GM23338 (cell line): ENCODE measurements around the gene FLT1. TPM values are rescaled to one million over a fixed set of nuclear protein-coding genes. Genes with fewer than 3 reads are reported as not detected.

Source experiments
- ATAC-seq: fragments of 200-7000 bp; cut with Tn5 transposase; 3 replicates; pipeline ENCODE4 v1.9.1; 2020
- DNase-seq: peaks from one replicate; pipeline ENCODE4 v3.0.0-alpha.2; 2015; ENCODE audit warnings: low spot score
- H2AFZ ChIP-seq: fragments of 200-600 bp; sonication (generic); 2 replicates; pipeline ENCODE4 v1.8.0; 2016; ENCODE audit warnings: antibody characterized with exemption, mild to moderate bottlenecking, moderate library complexity
- H3F3A ChIP-seq: fragments of 200-600 bp; sonication (generic); replicated peaks from 2 replicates; pipeline ENCODE4 v1.8.0; 2017; ENCODE audit warnings: antibody characterized with exemption, mixed run types, low read depth
- H3K27ac ChIP-seq: fragments of 200-600 bp; sonication (generic); 2 replicates; pipeline ENCODE4 v1.6.1; 2016; ENCODE audit warnings: low read depth
- H3K27me3 ChIP-seq: fragments of 200-600 bp; sonication (generic); 2 replicates; pipeline ENCODE4 v1.8.0; 2016; ENCODE audit warnings: mild to moderate bottlenecking, mixed run types, moderate library complexity; ENCODE audit not compliant: insufficient read depth
- H3K36me3 ChIP-seq: fragments of 200-600 bp; sonication (generic); 2 replicates; pipeline ENCODE4 v1.8.0; 2016; ENCODE audit warnings: mild to moderate bottlenecking; ENCODE audit not compliant: insufficient read depth
- H3K4me1 ChIP-seq: fragments of 200-600 bp; sonication (generic); 2 replicates; pipeline ENCODE4 v1.8.0; 2016; ENCODE audit warnings: mild to moderate bottlenecking, moderate library complexity; ENCODE audit not compliant: insufficient read depth
- H3K4me2 ChIP-seq: fragments of 200-600 bp; sonication (generic); 2 replicates; pipeline ENCODE4 v1.7.1; 2017; ENCODE audit warnings: mixed run types
- H3K4me3 ChIP-seq: fragments of 200-600 bp; sonication (generic); 2 replicates; pipeline ENCODE4 v1.6.1; 2016; ENCODE audit warnings: mixed run types
- H3K79me2 ChIP-seq: fragments of 200-600 bp; sonication (generic); replicated peaks from 2 replicates; pipeline ENCODE4 v1.8.0; 2017; ENCODE audit warnings: mild to moderate bottlenecking; ENCODE audit not compliant: insufficient read depth
- H3K9me2 ChIP-seq: fragments of 200-600 bp; sonication (generic); 2 replicates; pipeline ENCODE4 v1.8.0; 2017; ENCODE audit not compliant: insufficient read depth
- H4K20me1 ChIP-seq: fragments of 200-600 bp; sonication (generic); replicated peaks from 2 replicates; pipeline ENCODE4 v1.8.0; 2017; ENCODE audit warnings: mild to moderate bottlenecking; ENCODE audit not compliant: insufficient read depth
- H3K27ac Mint-ChIP-seq: 2 replicates; pipeline ENCODE4 v1.8.0; 2020; ENCODE audit warnings: inconsistent platforms, mild to moderate bottlenecking, moderate library complexity, mixed read lengths
- H3K27me3 Mint-ChIP-seq: 3 replicates; pipeline ENCODE4 v1.8.0; 2022; ENCODE audit warnings: low read depth, mild to moderate bottlenecking, moderate library complexity, mixed read lengths, inconsistent platforms; ENCODE audit not compliant: insufficient read depth, poor library complexity
- H3K36me3 Mint-ChIP-seq: 3 replicates; pipeline ENCODE4 v1.8.0; 2021; ENCODE audit warnings: low read depth, mild to moderate bottlenecking, inconsistent platforms, moderate library complexity, mixed read lengths
- H3K4me1 Mint-ChIP-seq: 3 replicates; pipeline ENCODE4 v1.8.0; 2020; ENCODE audit warnings: mild to moderate bottlenecking, inconsistent platforms, mixed read lengths
- H3K4me3 Mint-ChIP-seq: 3 replicates; pipeline ENCODE4 v1.8.0; 2021; ENCODE audit warnings: moderate library complexity, mild to moderate bottlenecking, inconsistent platforms, mixed read lengths
- H3K9me3 Mint-ChIP-seq: 3 replicates; pipeline ENCODE4 v1.8.0; 2020; ENCODE audit warnings: moderate library complexity, mild to moderate bottlenecking, inconsistent platforms, mixed read lengths
- CREB1 ChIP-seq: fragments of 250-450 bp; sonication (Bioruptor Pico); IDR thresholded peaks from 2 replicates; pipeline ENCODE4 v1.5.0; 2020; ENCODE audit warnings: low read depth, mild to moderate bottlenecking, moderate library complexity
- ETS1 ChIP-seq: IDR thresholded peaks from 2 replicates; pipeline ENCODE4 v1.6.1; 2016; ENCODE audit warnings: antibody characterized with exemption
- EZH2 ChIP-seq: fragments of 200-600 bp; sonication (generic); IDR thresholded peaks from one replicate; pipeline ENCODE4 v1.8.0; 2017; ENCODE audit warnings: antibody characterized with exemption, mild to moderate bottlenecking, low read depth; ENCODE audit not compliant: unreplicated experiment
- EZH2phosphoT487 ChIP-seq: fragments of 200-600 bp; sonication (generic); IDR thresholded peaks from one replicate; pipeline ENCODE4 v1.8.1; 2018; ENCODE audit warnings: antibody characterized with exemption; ENCODE audit not compliant: unreplicated experiment
- JUNB ChIP-seq: IDR thresholded peaks from one replicate; pipeline ENCODE4 v1.6.1; 2016; ENCODE audit warnings: antibody characterized with exemption; ENCODE audit not compliant: unreplicated experiment
- POLR2AphosphoS5 ChIP-seq: IDR thresholded peaks from 2 replicates; pipeline ENCODE4 v1.6.1; 2016; ENCODE audit warnings: antibody characterized with exemption, low read depth
- STAT1 ChIP-seq: IDR thresholded peaks from one replicate; pipeline ENCODE4 v1.6.1; 2016; ENCODE audit warnings: antibody characterized with exemption; ENCODE audit not compliant: unreplicated experiment
- ZNF114 ChIP-seq: fragments of 250-450 bp; sonication (Bioruptor Pico); IDR thresholded peaks from 2 replicates; pipeline ENCODE4 v1.5.0; 2020; ENCODE audit warnings: mild to moderate bottlenecking, moderate library complexity
- ZNF331 ChIP-seq: fragments of 250-450 bp; sonication (Bioruptor Pico); IDR thresholded peaks from 2 replicates; pipeline ENCODE4 v1.5.0; 2020; ENCODE audit warnings: low read depth, mild to moderate bottlenecking, moderate library complexity
- ZNF462 ChIP-seq: fragments of 250-450 bp; sonication (Bioruptor Pico); IDR thresholded peaks from 2 replicates; pipeline ENCODE4 v1.5.0; 2020; ENCODE audit warnings: mild to moderate bottlenecking, moderate library complexity
- polyA plus RNA-seq: library from polyadenylated mRNA; unstranded; fragments of >200 nt; fragmentation: Nextera tagmentation; extraction: Ambion mirVana; gene quantifications from 2 replicates; pipeline ENCODE4 v1.2.1, GENCODE V29; 2016
- total RNA-seq: library from RNA; depleted of rRNA; stranded (reverse); fragments of >200 nt; shearing (Covaris generic); gene quantifications from 2 replicates; pipeline ENCODE4 v1.2.3, GENCODE V29; 2014
- TF ChIP-seq, protein P1 (sequence below), 2 experiments: fragments of 200-600 bp in 1 of 2; sonication (generic) in 1 of 2; conservative IDR thresholded peaks; 2 replicates each; pipeline versions ENCODE4 v1.5.1 to v1.6.1; 2016 to 2017; ENCODE audit warnings: antibody characterized with exemption in 2 of 2, low read depth in 2 of 2, mild to moderate bottlenecking in 2 of 2, moderate library complexity in 1 of 2
- TF ChIP-seq, protein P2 (sequence below): IDR thresholded peaks from one replicate; pipeline ENCODE4 v1.6.1; 2018; ENCODE audit warnings: antibody characterized with exemption; ENCODE audit not compliant: unreplicated experiment

The FLT1 gene
- total and polyA plus RNA-seq, 2 experiments from 2014 or later = 26.8 to 116 TPM

DNA sequence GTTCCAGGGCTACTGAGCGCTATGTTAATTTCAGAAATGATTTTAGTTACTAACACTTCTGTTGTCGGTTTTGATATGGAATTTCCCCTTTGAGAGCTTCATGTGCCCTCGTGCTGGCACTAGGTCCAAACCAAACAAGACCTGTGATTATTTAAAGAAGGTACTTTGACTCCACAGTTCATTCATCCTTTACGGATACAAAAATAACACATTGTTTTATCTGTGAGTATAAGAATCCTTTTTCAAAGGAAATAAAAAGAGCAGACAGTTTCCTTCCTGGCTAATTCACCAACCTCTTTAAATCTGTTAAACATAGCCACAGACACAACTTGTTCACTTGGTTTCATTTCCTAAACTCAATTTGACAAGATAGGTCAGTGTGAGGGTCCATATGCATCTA is 141.2 kb downstream of the FLT1 start:
- ATAC-seq (no peak), DNase-seq (no peak)
- no peaks in the 10 kb centered on the region for H3K27me3 Mint-ChIP-seq
- Histone ChIP-seq H3F3A (no peaks in the 10 kb centered on the region), H4K20me1 (0 out of 2 replicates have a peak, but pooled peaks cover 3% of the 10 kb centered on the region), H3K79me2 (no peaks in the 10 kb centered on the region), H3K4me2 (no peak overlapping the region), H3K36me3 (no peaks in the 10 kb centered on the region), H3K27ac (no peak overlapping the region), H3K9me2 (no peaks in the 10 kb centered on the region), H3K4me3 (no peak overlapping the region), H2AFZ (no peak overlapping the region), H3K27me3 (no peaks in the 10 kb centered on the region), H3K4me1 (peaks cover 43% of the 10 kb centered on the region)
- peaks cover 38% of the 10 kb centered on the region for H3K4me1 Mint-ChIP-seq
- peaks cover 3% of the 10 kb centered on the region; the same call in 1 of the 3 replicates for H3K36me3 Mint-ChIP-seq
- H3K27ac Mint-ChIP-seq = no peak overlapping the region
- TF ChIP-seq, protein P1, sequence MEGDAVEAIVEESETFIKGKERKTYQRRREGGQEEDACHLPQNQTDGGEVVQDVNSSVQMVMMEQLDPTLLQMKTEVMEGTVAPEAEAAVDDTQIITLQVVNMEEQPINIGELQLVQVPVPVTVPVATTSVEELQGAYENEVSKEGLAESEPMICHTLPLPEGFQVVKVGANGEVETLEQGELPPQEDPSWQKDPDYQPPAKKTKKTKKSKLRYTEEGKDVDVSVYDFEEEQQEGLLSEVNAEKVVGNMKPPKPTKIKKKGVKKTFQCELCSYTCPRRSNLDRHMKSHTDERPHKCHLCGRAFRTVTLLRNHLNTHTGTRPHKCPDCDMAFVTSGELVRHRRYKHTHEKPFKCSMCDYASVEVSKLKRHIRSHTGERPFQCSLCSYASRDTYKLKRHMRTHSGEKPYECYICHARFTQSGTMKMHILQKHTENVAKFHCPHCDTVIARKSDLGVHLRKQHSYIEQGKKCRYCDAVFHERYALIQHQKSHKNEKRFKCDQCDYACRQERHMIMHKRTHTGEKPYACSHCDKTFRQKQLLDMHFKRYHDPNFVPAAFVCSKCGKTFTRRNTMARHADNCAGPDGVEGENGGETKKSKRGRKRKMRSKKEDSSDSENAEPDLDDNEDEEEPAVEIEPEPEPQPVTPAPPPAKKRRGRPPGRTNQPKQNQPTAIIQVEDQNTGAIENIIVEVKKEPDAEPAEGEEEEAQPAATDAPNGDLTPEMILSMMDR (conservative IDR thresholded peaks at IDR 0.05; ENCODE audit: low read depth in 2 of 2) = no peak
- TF ChIP-seq EZH2 (no peak), STAT1 (no peak), ZNF331 (CRISPR knock-in tag) (no peak), JUNB (no peak), CREB1 (no peak), ETS1 (no peak), ZNF462 (CRISPR knock-in tag) (no peak), EZH2phosphoT487 (no peak), POLR2AphosphoS5 (no peak), ZNF114 (CRISPR knock-in tag) (no peak)
- TF ChIP-seq, protein P2, sequence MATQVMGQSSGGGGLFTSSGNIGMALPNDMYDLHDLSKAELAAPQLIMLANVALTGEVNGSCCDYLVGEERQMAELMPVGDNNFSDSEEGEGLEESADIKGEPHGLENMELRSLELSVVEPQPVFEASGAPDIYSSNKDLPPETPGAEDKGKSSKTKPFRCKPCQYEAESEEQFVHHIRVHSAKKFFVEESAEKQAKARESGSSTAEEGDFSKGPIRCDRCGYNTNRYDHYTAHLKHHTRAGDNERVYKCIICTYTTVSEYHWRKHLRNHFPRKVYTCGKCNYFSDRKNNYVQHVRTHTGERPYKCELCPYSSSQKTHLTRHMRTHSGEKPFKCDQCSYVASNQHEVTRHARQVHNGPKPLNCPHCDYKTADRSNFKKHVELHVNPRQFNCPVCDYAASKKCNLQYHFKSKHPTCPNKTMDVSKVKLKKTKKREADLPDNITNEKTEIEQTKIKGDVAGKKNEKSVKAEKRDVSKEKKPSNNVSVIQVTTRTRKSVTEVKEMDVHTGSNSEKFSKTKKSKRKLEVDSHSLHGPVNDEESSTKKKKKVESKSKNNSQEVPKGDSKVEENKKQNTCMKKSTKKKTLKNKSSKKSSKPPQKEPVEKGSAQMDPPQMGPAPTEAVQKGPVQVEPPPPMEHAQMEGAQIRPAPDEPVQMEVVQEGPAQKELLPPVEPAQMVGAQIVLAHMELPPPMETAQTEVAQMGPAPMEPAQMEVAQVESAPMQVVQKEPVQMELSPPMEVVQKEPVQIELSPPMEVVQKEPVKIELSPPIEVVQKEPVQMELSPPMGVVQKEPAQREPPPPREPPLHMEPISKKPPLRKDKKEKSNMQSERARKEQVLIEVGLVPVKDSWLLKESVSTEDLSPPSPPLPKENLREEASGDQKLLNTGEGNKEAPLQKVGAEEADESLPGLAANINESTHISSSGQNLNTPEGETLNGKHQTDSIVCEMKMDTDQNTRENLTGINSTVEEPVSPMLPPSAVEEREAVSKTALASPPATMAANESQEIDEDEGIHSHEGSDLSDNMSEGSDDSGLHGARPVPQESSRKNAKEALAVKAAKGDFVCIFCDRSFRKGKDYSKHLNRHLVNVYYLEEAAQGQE = no peak
- H3K4me3 Mint-ChIP-seq = no peak overlapping the region
- H3K9me3 Mint-ChIP-seq = no peaks in the 10 kb centered on the region
